HCT116 (cell line): ENCODE data around the gene ANKRD24. TPM values are rescaled to one million over a fixed set of nuclear protein-coding genes. Genes with fewer than 3 reads are reported as not detected.
A peak's percentile ranks its signal among the peaks of the same experiment; 100 is the strongest.

ENCODE experiments used
- ATAC-seq: fragments of 200-7000 bp; cut with Tn5 transposase; 2 replicates; pipeline ENCODE4 v1.9.1; 2020; ENCODE audit warnings: mild to moderate bottlenecking, moderate library complexity
- BruUV-seq: library from RNA; stranded (reverse); fragments of 400-500 nt; replicated peaks from 2 replicates; lab custom pipeline; 2021; lab: Mats Ljungman, UMichigan
- CTCF ChIA-PET: fragments of 300-600 bp; sonication (Branson Sonifier 250); formaldehyde crosslinking; loops from one replicate; lab custom pipeline; 2021; ENCODE audit warnings: antibody characterized with exemption; lab: Charles Lee
- POLR2A ChIA-PET: fragments of 300-600, 350-600 bp; sonication (Branson Sonifier 250); formaldehyde crosslinking; loops from one replicate; lab custom pipeline; 2021; ENCODE audit warnings: antibody characterized with exemption; lab: Charles Lee
- RAD21 ChIA-PET, 2 experiments: fragments of 300-600 bp; sonication (Branson Sonifier 250); formaldehyde crosslinking; loops; one replicate each; lab custom pipeline; 2023; ENCODE audit warnings: low total read pairs in 2 of 2; ENCODE audit not compliant: uncharacterized antibody in 2 of 2, unreplicated experiment in 2 of 2, low non-redundant PET in 1 of 2; lab: Charles Lee
- DNase-seq: peaks from one replicate; pipeline ENCODE4 v3.0.0-alpha.2; 2010; ENCODE audit warnings: low read depth, low spot score
- H2AFZ ChIP-seq: fragments of 200-600 bp; shearing (Covaris generic), sonication (generic); 2 replicates; pipeline ENCODE4 v1.6.1; 2017; ENCODE audit warnings: low read depth, mixed run types, mixed read lengths, antibody characterized with exemption, low read length; ENCODE audit not compliant: poor library complexity, severe bottlenecking
- H3K27ac ChIP-seq: 2 replicates; pipeline ENCODE4 v1.5.1; 2012; ENCODE audit warnings: low read depth, low read length
- H3K27me3 ChIP-seq: fragments of 200-600 bp; sonication (generic); 2 replicates; pipeline ENCODE4 v1.6.1; 2016; ENCODE audit warnings: mixed run types, low read length, mixed read lengths; ENCODE audit not compliant: insufficient read depth
- H3K36me3 ChIP-seq, 2 experiments: fragments of 200-500 bp in 1 of 2; fragments of 200-600 bp in 1 of 2; sonication (Bioruptor generic) in 1 of 2; sonication (generic) in 1 of 2; 2 replicates each; pipeline versions ENCODE4 v1.5.1 to v1.6.1; 2014 to 2016; ENCODE audit warnings: low read length in 2 of 2, inconsistent platforms in 1 of 2, mixed read lengths in 1 of 2, mixed run types in 1 of 2; ENCODE audit not compliant: insufficient read depth in 2 of 2, control insufficient read depth in 1 of 2
- H3K4me1 ChIP-seq, 2 experiments: fragments of 200-600 bp in 1 of 2; sonication (generic) in 1 of 2; 2 replicates each; pipeline versions ENCODE4 v1.5.1 to v1.6.1; 2012 to 2017; ENCODE audit warnings: low read length in 2 of 2, inconsistent platforms in 1 of 2, mild to moderate bottlenecking in 1 of 2, mixed read lengths in 1 of 2, mixed run types in 1 of 2, moderate library complexity in 1 of 2; ENCODE audit not compliant: insufficient read depth in 2 of 2, control insufficient read depth in 1 of 2
- H3K4me2 ChIP-seq: fragments of 200-600 bp; sonication (generic); 2 replicates; pipeline ENCODE4 v1.6.1; 2017; ENCODE audit warnings: mixed run types, low read length, mixed read lengths
- H3K4me3 ChIP-seq, 2 experiments: fragments of 200-600 bp in 1 of 2; sonication (generic) in 1 of 2; replicated peaks in 1 of 2; 2 replicates each; pipeline ENCODE4 v1.5.1; 2011 to 2016; ENCODE audit warnings: low read length in 2 of 2, control low read depth in 1 of 2, low read depth in 1 of 2, mild to moderate bottlenecking in 1 of 2, mixed read lengths in 1 of 2, mixed run types in 1 of 2
- H3K79me2 ChIP-seq: fragments of 200-600 bp; sonication (generic); 2 replicates; pipeline ENCODE4 v1.6.1; 2017; ENCODE audit warnings: mild to moderate bottlenecking, mixed run types, low read length, moderate library complexity, mixed read lengths; ENCODE audit not compliant: insufficient read depth
- H3K9ac ChIP-seq: fragments of 200-600 bp; sonication (generic); 2 replicates; pipeline ENCODE4 v1.6.1; 2016; ENCODE audit warnings: low read length, mixed read lengths
- H3K9me2 ChIP-seq: fragments of 200-600 bp; sonication (generic), shearing (Covaris generic); 2 replicates; pipeline ENCODE4 v1.6.1; 2017; ENCODE audit warnings: mixed run types, mild to moderate bottlenecking, moderate library complexity; ENCODE audit not compliant: insufficient read depth
- H3K9me3 ChIP-seq, 2 experiments: fragments of 200-500 bp in 1 of 2; fragments of 200-600 bp in 1 of 2; sonication (Bioruptor generic) in 1 of 2; sonication (generic) in 1 of 2; 2 replicates each; pipeline ENCODE4 v1.6.1; 2014 to 2017; ENCODE audit warnings: low read length in 2 of 2, mixed read lengths in 2 of 2, inconsistent platforms in 1 of 2, low read depth in 1 of 2, mild to moderate bottlenecking in 1 of 2, mixed run types in 1 of 2, moderate library complexity in 1 of 2; ENCODE audit not compliant: control insufficient read depth in 1 of 2, insufficient read depth in 1 of 2
- H4K20me1 ChIP-seq: fragments of 200-600 bp; sonication (generic), shearing (Covaris generic); 2 replicates; pipeline ENCODE4 v1.6.1; 2017; ENCODE audit warnings: mixed run types, mild to moderate bottlenecking, moderate library complexity; ENCODE audit not compliant: insufficient read depth
- CBX3 ChIP-seq: IDR thresholded peaks from 2 replicates; pipeline ENCODE4 v1.6.1; 2012; ENCODE audit warnings: low read depth
- EZH2 ChIP-seq: fragments of 200-600 bp; sonication (generic); IDR thresholded peaks from 2 replicates; pipeline ENCODE4 v1.6.1; 2017; ENCODE audit warnings: antibody characterized with exemption, mixed run types
- FOSL1 ChIP-seq: IDR thresholded peaks from 2 replicates; pipeline ENCODE4 v1.6.1; 2012; ENCODE audit warnings: low read depth
- POLR2A ChIP-seq: IDR thresholded peaks from 2 replicates; pipeline ENCODE4 v1.7.0; 2011; ENCODE audit warnings: borderline replicate concordance; ENCODE audit not compliant: insufficient read depth, insufficient read length; ENCODE audit errors: extremely low read depth
- POLR2AphosphoS5 ChIP-seq: IDR thresholded peaks from 2 replicates; pipeline ENCODE4 v1.6.1; 2011; ENCODE audit warnings: mild to moderate bottlenecking, low read depth, low read length, moderate library complexity
- RAD21 ChIP-seq: IDR thresholded peaks from 2 replicates; pipeline ENCODE4 v1.6.1; 2012; ENCODE audit warnings: low read depth, mild to moderate bottlenecking
- SIN3A ChIP-seq: IDR thresholded peaks from 2 replicates; pipeline ENCODE4 v1.6.1; 2012; ENCODE audit warnings: low read depth
- SP1 ChIP-seq: IDR thresholded peaks from 2 replicates; pipeline ENCODE4 v1.6.1; 2012; ENCODE audit warnings: low read depth
- YY1 ChIP-seq: IDR thresholded peaks from 2 replicates; pipeline ENCODE4 v1.6.1; 2011; ENCODE audit warnings: low read length, low read depth, moderate library complexity, mild to moderate bottlenecking; ENCODE audit not compliant: insufficient replicate concordance; ENCODE audit errors: extremely low read depth
- ZNF274 ChIP-seq: fragments of 200-500 bp; sonication (Bioruptor generic); IDR thresholded peaks from 2 replicates; pipeline ENCODE4 v1.6.1; 2014; ENCODE audit warnings: mild to moderate bottlenecking, low read depth, low read length, inconsistent platforms
- intact Hi-C: fragments of 100-400 bp; cut with micrococcal nuclease; formaldehyde crosslinking; loops from 2 replicates; pipeline ENCODE4 v1.10.0; 2022
- total RNA-seq: library from RNA; stranded (reverse); gene quantifications from one replicate; pipeline ENCODE4 v1.2.1, GENCODE V29; 2021; ENCODE audit not compliant: unreplicated experiment
- TF ChIP-seq, protein P1 (sequence below): IDR thresholded peaks from 2 replicates; pipeline ENCODE4 v1.6.1; 2012
- TF ChIP-seq, protein P2 (sequence below): IDR thresholded peaks from 2 replicates; pipeline ENCODE4 v1.6.1; 2012; ENCODE audit warnings: low read depth
- TF ChIP-seq, protein P3 (sequence below), 3 experiments: fragments of 200-600 bp in 1 of 3; sonication (generic) in 1 of 3; IDR thresholded peaks in 2 of 3; conservative IDR thresholded peaks in 1 of 3; 2 replicates each; pipeline ENCODE4 v1.5.1; 2012 to 2017; ENCODE audit warnings: low read depth in 2 of 3, low read length in 2 of 3, antibody characterized with exemption in 1 of 3, borderline replicate concordance in 1 of 3, control low read depth in 1 of 3, mild to moderate bottlenecking in 1 of 3, mixed read lengths in 1 of 3, mixed run types in 1 of 3, moderate library complexity in 1 of 3; ENCODE audit not compliant: insufficient read depth in 1 of 3

ANKRD24 gene
- total RNA-seq, 1 experiment from 2014 or later, result 1.7 TPM

DNA sequence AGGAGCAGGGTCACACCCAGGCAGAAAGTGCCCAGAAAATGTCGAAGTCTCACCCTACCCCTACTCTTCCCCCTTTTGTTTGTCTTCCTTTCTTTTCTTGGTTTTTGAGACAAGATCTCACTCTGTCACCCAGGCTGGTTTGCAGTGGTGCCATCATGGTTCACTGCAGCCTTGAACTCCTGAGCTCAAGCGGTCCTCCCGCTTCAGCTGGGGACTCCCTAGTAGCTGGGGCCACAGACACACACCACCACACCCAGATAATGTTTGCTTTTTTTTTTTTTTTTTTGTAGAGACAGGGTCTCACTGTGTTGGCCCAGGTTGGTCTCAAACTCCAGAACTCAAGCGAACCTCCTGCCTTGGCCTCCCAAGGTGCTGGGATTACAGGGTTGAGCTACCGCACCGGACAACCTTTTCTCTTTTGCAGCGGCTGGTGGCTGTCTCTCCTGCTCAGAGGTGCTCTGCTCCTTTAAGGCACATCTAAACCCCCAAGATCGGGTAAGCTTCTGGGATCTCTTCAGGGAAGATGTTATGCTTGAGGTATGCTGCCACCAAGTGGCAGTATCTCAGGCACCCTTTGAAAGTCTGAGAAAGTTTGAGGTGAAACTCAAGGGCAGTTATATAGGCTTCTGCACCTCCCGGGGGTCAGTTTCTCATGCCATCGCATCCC is 24.5 kb downstream of the ANKRD24 start (continued):
- TF ChIP-seq ZNF274, result no peak
- TF ChIP-seq, all 23 proteins: peak for 2

- no peaks in the 10 kb centered on the region for H3K9me3 ChIP-seq
- H3K36me3 ChIP-seq, result no peaks in the 10 kb centered on the region
- no peaks in the 10 kb centered on the region for H4K20me1 ChIP-seq
- H3K27ac ChIP-seq, result peak overlapping the region; percentile 70
- peak; percentile 77 for ATAC-seq
- ChIA-PET CTCF (interaction anchor here (0.6 to 2.0 kb wide), 17 partner anchors 13 to 480 kb away, joined by 3 to 14 read pairs (median 5); partner anchors contain the start of genes EEF2 and MRPL54), RAD21 (interaction anchor here in 1 of 2 experiments (0.6 kb wide), 1 partner anchor 146 kb away, joined by 4 read pairs; no protein-coding TSS in a partner anchor), POLR2A (interaction anchor here (0.6 to 0.7 kb wide), 4 partner anchors 24 to 452 kb away, joined by 3 to 5 read pairs (median 3); partner anchors contain the start of gene EEF2)
- peak overlapping the region; percentile 77 for H3K4me2 ChIP-seq
- H3K4me1 ChIP-seq, result peaks cover 21 to 40% of the 10 kb centered on the region in 2 experiments
- no peaks in the 10 kb centered on the region for H3K9me2 ChIP-seq
- intact Hi-C loops, result loop anchor here (5.0 to 10.0 kb wide), 3 partner anchors 146 to 634 kb away; partner anchors contain the start of gene HMG20B
- peak overlapping the region; percentile 33 for H2AFZ ChIP-seq
- DNase-seq, result peak; percentile 66
- no peaks in the 10 kb centered on the region for H3K27me3 ChIP-seq
- TF ChIP-seq EZH2, result no peak
- TF ChIP-seq, protein P1, sequence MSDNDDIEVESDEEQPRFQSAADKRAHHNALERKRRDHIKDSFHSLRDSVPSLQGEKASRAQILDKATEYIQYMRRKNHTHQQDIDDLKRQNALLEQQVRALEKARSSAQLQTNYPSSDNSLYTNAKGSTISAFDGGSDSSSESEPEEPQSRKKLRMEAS, result no peak
- TF ChIP-seq, protein P2, sequence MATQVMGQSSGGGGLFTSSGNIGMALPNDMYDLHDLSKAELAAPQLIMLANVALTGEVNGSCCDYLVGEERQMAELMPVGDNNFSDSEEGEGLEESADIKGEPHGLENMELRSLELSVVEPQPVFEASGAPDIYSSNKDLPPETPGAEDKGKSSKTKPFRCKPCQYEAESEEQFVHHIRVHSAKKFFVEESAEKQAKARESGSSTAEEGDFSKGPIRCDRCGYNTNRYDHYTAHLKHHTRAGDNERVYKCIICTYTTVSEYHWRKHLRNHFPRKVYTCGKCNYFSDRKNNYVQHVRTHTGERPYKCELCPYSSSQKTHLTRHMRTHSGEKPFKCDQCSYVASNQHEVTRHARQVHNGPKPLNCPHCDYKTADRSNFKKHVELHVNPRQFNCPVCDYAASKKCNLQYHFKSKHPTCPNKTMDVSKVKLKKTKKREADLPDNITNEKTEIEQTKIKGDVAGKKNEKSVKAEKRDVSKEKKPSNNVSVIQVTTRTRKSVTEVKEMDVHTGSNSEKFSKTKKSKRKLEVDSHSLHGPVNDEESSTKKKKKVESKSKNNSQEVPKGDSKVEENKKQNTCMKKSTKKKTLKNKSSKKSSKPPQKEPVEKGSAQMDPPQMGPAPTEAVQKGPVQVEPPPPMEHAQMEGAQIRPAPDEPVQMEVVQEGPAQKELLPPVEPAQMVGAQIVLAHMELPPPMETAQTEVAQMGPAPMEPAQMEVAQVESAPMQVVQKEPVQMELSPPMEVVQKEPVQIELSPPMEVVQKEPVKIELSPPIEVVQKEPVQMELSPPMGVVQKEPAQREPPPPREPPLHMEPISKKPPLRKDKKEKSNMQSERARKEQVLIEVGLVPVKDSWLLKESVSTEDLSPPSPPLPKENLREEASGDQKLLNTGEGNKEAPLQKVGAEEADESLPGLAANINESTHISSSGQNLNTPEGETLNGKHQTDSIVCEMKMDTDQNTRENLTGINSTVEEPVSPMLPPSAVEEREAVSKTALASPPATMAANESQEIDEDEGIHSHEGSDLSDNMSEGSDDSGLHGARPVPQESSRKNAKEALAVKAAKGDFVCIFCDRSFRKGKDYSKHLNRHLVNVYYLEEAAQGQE, result no peak
- TF ChIP-seq, protein P3, sequence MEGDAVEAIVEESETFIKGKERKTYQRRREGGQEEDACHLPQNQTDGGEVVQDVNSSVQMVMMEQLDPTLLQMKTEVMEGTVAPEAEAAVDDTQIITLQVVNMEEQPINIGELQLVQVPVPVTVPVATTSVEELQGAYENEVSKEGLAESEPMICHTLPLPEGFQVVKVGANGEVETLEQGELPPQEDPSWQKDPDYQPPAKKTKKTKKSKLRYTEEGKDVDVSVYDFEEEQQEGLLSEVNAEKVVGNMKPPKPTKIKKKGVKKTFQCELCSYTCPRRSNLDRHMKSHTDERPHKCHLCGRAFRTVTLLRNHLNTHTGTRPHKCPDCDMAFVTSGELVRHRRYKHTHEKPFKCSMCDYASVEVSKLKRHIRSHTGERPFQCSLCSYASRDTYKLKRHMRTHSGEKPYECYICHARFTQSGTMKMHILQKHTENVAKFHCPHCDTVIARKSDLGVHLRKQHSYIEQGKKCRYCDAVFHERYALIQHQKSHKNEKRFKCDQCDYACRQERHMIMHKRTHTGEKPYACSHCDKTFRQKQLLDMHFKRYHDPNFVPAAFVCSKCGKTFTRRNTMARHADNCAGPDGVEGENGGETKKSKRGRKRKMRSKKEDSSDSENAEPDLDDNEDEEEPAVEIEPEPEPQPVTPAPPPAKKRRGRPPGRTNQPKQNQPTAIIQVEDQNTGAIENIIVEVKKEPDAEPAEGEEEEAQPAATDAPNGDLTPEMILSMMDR (IDR thresholded peaks at IDR 0.05 in 2 of 3, conservative IDR thresholded peaks at IDR 0.05 in 1 of 3; ENCODE audit: borderline replicate concordance in 1 of 3, insufficient read depth in 1 of 3, low read depth in 2 of 3, low read length in 2 of 3), result peak; percentile 76 to 78 (median 77)
- peak; percentile 61 for TF ChIP-seq SP1
- peak; percentile 33; the same call in 1 of the 2 replicates for TF ChIP-seq POLR2AphosphoS5
- TF ChIP-seq YY1, result peak; percentile 12
- peak; percentile 77 for TF ChIP-seq RAD21
- TF ChIP-seq POLR2A, result no peak
- TF ChIP-seq FOSL1, result peak; percentile 59
- TF ChIP-seq SIN3A, result no peak
- peak; percentile 41; the same call in 1 of the 2 replicates for TF ChIP-seq CBX3
- TF ChIP-seq, all 23 proteins: peak for 7
- H3K79me2 ChIP-seq, result no peaks in the 10 kb centered on the region
- BruUV-seq, result no TSS peak
- peak overlapping the region; percentile 58 for H3K9ac ChIP-seq
- H3K4me3 ChIP-seq, result peak overlapping the region; percentile 40 to 48
These were observed 26.1 kb downstream of the ANKRD24 start for GRCh38 chr19:4208385-4209094.
